GM19043 (cell line): ENCODE measurements around the gene OR51B6.
"Not testable (repeated sequence)": the region's sequence is repeated elsewhere in the genome, so short reads cannot be mapped to it uniquely, and the experiment has no call there.

ENCODE experiments used
- ATAC-seq: cut with Tn5 transposase; IDR thresholded peaks from one replicate; pipeline ENCODE4 v1.9.1; 2021; ENCODE audit warnings: low read depth; ENCODE audit not compliant: unreplicated experiment

Gene OR51B6, protein sequence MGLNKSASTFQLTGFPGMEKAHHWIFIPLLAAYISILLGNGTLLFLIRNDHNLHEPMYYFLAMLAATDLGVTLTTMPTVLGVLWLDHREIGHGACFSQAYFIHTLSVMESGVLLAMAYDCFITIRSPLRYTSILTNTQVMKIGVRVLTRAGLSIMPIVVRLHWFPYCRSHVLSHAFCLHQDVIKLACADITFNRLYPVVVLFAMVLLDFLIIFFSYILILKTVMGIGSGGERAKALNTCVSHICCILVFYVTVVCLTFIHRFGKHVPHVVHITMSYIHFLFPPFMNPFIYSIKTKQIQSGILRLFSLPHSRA

DNA sequence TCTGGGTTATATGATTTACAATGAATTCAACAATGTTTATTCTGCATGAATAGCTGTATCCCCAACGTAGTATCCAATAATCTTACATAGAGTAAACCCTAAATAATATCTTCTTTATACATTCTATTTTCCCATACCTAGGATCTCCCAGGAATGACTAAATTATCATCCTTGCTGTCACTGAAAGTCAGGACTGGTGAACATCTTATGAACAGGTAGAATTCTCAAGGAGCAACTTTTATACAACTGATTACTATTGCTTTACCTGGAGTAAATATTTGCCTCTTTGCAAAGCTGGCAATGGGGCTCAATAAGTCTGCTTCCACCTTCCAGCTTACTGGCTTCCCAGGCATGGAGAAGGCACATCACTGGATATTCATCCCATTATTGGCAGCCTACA is at the start of gene OR51B6:
Gene OR51B6 (plus strand): TSS at position 301 of the 400 bp plus-strand sequence. CDS start 0 bp downstream, at position 301.
- no peak for ATAC-seq

DNA sequence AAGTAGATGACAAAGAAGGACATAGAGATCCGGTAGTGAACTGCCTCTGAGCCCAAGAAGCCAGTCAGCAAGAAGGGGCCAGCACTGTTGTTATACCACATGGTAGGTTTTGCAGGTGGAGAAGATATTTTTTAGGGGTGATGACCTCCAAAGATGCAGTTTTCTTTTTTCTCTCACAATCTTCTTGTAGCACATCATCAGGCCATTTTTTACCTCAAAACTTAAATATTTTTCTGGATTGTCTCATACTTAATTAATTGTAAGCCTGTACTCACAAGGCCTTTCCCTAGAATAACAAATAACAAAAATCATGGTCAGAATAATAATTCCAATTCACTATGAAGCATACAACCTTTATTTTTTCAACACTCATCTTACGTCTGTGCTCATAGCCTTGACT is 49.5 kb upstream of the OR51B6 start, which contains the start of gene OR51B4:
Gene OR51B4 (minus strand): TSS at position 101 of the 400 bp plus-strand sequence. CDS start 0 bp downstream, at position 101.
- no peak for ATAC-seq

DNA sequence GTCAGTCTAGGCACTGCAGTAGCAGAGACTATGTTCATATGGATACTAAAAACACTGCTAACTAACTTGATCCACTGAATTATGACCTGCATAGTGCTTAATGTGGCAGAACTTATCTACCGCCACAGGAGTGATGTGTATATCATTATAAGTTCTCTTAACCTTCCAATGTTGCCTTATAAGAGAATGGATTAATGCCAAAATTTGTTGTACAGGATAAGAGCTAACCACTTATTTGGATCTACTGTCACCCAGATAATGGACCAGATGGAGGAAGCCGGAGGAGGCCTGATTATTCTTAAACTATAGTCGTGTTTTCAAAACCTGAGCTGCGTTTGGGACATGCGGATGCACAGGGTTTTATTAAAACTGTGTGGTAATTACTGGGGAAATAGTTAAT is 47.7 kb upstream of the OR51B6 start:
- ATAC-seq = no peak

DNA sequence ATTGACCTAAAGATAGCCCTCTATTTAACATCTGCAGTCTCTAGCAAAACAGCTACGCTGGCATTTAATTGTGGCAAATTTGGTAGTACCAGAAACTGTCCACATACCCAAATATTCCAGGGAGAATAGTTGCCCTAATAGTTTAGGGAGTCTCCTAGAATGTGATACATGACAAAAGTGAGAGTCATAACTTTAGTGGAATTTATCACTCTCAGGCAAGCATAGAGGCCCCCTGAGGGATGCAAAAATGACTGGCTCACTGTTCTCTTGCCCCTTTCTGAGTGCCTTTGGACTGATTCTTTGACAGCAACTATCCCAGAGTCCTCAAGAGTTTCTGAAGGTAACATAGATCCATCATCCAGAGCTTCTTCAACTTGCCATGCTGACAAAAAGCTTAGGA is 47.3 kb upstream of the OR51B6 start:
- no peak for ATAC-seq

DNA sequence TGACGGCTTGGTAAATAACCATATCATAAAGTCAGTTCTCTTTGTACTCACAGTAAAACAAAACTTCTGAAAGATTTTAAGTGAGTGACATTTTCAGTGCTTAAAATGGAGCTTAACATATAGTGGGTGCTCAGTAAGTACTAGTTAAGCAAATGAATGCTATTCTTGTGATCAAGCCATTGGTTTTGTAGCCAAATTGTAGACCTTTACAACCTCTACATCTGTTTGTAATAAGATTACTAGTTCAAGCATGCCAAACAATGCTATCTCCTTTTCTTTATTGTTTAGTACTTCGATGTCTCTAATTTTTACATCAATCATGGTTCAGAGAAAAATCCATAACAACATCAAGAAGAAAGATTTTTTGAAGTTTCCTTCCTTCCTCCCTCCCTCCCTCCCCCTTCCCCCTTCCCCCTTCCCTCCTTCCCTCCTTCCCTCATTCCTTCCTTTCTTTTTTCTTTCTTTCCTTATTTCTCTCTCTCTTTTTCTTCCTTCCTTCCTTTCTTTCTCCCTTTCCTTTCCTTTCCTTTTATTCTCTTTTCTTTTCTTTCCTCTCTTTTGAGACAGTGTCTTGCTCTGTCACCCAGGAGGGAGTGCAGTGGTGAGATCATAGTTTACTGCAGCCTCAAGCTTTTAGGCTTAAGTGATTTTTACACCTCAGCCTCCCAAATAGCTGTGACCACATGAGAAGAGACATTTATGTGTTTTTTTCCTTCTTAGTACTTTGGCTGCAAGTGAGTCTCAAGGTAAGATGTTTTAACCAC is 43.9 kb upstream of the OR51B6 start:
- ATAC-seq = no peak

DNA sequence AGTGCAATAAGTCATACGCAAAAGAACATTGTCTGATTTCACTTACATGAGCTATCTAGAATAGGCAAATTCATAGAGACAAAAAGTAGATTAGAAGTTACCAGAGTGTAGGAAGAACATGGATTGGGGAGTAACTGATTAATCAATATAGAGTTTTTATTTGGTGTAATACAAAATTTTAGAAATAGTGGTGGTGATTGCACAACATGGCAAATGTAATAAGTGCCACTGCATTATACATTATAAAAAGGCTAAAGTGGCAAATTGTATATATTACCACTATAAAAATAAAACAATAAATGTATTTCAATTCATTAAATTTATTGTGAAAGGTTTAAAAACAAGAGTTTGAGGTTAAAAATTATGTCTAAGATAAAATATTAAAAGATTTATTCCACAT is 40.9 kb upstream of the OR51B6 start:
- no peak for ATAC-seq

DNA sequence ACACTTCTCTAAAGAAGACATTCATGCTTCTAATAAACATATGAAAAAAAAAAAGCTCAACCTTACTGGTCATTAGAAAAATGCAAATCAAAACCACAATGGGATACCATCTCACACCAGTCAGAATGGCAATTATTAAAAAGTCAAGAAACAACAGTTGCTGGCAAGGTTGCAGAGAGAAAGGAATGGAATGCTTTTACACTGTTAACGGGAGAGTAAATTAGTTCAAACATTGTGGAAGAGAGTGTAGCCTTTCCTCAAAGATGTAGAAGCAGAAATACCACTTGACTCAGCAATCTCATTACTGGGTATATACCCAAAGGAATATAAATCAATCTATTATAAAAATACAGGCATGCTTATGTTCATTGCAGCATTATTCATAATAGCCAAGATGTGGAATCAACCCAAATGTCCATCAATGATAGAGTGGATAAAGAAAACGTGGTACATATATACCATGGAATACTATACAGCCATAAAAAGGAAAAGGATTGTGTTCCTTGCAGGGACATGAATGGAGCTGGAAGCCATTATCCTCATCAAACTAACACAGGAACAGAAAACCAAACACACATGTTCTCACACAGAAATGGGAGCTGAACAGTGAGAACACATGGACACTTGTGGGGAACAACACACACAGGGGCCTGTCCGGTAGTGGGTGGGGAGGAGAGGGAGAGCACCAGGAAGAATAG is 37.8 kb upstream of the OR51B6 start:
- ATAC-seq = not testable (repeated sequence)

DNA sequence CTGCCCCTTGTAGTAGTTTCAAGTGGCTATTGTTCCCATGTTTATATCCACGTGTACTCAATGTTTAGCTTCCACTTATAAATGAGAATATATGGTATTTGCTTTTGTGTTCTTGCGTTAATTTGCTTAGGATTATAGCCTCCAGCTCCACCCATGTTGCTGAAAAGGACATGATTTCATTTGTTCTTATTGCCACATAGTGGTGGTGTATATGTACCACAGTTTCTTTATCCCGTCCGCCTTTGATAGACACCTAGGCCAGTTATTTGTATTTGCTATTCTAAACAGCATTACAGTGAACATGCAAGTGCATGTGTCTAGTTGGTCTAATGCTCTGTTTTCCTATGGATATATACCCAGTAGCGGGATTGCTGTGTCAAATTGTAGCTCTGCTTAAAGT is 34.0 kb upstream of the OR51B6 start:
- no peak for ATAC-seq

DNA sequence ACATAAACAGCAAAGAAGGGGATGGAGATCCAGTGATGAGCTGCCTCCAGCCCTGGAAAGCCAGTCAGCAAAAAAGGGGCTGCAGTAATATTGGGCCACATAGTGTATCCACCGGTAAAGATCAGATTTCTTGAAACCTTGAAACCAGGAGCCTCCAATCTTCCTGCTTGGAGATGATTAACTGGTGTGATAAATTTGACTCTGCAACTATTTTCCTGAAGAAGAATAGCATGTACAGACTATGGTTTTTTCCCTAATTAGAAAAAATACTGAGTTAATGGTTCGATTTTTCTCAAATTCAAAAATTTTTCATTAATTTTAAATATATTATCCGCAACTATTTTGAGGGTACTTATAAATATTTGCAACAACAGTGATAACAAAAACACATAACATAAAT is 27.1 kb upstream of the OR51B6 start, which contains the start of gene OR51B2:
Gene OR51B2 (minus strand): TSS at position 101 of the 400 bp plus-strand sequence. CDS start 0 bp downstream, at position 101.
- ATAC-seq = no peak

DNA sequence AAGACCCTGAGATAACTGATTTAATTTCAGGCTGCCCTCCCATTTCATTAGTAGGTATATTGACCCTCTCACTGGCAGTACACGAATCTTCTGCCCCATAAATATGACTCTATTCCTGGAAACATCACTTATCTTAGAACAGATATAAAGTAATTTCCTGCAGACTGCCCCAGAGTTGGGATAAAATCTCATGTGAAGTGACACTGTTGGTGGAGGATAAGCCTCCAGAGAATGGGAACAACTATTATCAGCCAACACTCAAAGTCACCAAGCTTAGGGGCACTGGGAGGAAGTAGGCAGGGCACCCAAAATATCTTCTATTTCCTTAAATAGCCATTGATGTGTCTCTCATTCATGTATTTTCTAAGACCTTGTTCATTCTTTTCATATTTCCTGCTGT is 16.1 kb upstream of the OR51B6 start:
- no peak for ATAC-seq

DNA sequence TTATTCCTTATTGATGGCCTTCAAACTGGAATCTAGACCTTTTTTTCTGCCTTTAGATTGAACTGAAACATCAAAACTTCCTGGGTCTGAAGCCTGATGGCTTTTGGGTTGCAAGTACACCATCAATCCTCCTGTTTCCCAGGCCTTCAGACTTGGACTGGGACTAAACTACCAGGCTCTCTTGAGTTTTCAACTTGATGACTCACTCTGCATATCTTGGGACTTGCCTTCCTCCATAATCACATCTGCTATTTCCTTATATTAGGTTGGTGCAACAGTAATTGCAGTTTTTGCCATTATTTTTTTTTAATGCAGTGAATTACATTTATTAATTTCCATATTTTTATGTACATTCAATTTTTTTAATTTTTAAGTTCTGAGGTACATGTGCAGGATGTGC is 15.0 kb upstream of the OR51B6 start:
- ATAC-seq = no peak

DNA sequence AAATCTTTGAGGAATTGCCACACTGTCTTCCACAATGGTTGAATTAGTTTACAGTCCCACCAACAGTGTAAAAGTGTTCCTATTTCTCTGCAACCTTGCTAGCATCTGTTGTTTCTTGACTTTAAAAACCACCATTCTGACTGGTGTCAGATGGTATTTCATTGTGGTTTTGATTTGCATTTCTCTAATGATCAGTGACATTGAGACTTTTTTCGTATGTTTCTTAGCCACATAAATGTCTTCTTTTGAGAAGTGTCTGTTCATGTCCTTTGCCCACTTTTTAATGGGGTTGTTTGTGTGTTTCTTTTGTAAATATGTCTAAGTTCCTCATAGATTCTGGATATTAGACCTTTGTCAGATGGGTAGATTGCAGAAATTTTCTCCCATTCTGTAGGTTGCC is 14.1 kb upstream of the OR51B6 start:
- ATAC-seq = not testable (repeated sequence)

DNA sequence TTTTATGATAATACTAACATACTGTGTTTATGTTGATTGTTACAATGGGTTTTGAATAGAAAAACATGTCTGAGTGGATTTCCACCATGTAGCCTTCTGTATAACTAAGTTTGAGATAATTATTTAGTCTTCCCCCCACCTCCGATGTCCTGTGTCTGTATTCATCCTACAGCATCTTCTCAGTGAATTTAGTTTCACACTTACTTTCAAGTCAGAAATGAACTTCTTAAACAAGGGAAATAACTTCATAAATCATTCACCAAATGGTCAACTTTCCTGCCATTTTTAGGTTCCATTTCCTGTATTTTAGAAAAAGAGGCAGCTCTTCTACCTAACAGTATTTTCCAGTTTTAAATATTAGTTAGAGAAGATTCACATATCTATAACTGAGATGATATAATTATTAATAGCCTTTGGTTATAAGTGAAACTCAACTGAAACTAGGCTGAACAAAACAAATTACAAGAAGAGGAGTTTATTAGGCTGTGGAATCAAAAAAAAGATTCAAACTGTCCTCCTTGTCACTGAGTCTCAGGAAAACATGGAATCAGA is 11.5 kb upstream of the OR51B6 start:
- ATAC-seq = peak; percentile 73

DNA sequence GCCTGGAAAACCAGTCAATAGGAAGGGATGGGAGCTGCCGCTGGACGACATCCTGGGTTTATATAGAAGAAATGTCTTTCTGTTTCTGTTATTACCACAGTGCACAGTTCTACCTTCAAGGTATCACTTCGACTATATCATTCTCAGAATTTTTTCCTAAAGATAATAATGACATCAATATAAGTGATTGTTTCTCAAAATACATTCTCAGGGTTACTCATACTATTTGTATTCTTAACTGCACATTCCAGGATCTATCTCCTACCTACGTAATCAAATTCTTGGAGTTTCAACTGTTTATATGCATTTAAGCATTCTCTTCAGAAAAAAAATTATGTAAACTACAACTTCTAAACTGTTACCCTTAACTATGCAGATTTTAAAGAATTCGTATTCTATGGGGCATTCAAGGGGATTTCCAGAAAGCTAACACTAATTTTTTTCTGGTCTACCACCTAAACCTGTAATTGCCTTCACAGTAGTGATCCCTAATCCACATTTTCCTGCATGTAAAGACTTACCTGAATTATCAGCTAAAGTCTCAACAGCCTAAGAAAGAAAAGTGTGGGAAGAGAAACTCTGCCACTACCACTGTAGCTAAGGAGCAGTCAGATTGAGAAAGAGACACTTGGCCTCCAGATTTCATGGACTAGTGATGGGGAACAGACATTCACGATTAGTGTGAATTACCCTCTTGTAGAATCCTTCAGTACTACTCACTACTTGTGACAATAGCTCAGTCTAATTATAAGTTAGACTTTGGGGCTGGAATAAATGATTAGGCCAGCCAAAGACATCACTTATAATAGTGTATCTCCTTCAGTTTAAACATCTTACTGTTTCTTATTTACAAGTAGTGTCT is 7.6 kb upstream of the OR51B6 start, which contains the start of gene OR51B5:
Gene OR51B5 (minus strand): TSS at position 51 of the 862 bp plus-strand sequence. CDS start 0 bp downstream, at position 51.
- ATAC-seq = no peak

DNA sequence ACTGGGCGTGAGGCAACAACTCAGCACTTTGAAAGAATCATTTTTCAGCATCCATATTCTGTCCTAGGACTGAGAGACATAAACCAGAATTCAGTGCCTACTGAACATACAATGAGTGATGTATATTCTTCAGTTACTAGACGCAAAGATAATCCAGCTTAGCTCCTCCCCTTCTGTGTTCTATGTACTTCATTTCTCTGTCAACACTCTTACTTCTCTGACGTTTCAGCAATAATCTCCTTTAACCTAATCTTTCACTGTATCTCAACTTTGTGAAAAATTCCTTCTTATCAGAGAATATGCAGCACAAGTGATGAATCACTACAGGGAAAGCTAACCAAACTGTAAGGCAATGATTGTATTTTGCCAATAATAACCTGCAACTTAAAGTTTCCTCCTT is 5.5 kb upstream of the OR51B6 start:
- no peak for ATAC-seq

DNA sequence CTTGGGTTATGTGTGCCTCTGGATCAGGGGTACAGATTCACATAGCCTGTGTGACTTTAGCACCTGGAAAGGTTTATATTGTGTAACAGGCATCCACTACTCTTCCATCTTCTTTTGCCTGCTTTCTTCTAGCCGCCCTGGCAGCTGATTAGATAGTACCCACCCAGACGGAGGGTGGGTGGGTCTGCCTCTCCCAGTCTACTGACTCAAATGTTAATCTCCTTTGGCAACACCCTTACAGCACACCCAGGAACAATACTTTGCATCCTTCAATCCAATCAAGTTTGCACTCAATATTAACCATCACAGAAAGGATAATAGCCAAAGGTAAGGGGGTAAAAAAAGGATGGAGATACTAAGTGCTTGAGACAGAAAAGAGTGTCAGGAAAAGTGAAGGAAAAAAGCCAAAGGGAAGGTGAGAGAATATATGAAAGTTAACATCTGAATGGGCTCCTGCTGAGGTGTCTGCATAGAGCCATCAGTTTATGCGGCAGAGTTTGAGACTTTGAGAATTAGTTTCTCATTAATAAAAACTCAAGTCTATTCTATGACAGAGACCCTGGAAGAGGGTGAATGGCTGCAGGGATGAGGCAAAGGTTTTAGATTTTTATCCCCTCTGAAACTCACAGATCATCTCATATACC is 2.6 kb upstream of the OR51B6 start:
- ATAC-seq = no peak

DNA sequence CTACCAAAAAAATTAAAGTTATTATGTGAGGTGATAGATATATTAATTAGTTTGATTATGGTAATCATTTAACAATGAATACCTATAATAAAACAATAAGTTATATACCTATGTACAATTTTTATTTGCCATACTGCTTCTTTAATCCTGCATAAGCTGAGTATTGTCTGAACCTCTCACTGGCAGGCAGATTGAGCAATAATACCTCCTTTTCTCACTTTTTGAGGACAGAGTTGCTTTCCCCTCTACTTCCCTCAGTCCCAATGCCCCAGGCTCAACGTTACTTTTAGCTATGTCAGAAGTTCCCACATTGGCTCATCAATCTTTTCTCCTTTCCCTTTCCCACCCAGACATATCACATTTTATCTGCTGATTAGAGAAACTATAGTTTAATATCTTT is 1.8 kb upstream of the OR51B6 start:
- ATAC-seq = no peak

DNA sequence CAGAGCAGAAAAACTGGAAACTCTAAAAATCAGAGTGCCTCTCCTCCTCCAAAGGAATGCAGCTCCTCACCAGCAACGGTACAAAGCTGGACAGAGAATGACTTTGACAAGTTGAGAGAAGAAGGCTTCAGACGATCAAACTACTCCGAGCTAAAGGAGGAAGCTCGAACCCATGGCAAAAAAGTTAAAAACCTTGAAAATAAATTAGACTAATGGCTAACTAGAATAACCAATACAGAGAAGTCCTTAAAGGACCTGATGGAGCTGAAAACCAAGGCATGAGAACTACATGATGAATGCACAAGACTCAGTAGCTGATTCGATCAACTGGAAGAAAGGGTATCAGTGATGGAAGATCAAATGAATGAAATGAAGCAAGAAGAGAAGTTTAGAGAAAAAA is 4.7 kb downstream of the OR51B6 start:
- ATAC-seq = not testable (repeated sequence)

DNA sequence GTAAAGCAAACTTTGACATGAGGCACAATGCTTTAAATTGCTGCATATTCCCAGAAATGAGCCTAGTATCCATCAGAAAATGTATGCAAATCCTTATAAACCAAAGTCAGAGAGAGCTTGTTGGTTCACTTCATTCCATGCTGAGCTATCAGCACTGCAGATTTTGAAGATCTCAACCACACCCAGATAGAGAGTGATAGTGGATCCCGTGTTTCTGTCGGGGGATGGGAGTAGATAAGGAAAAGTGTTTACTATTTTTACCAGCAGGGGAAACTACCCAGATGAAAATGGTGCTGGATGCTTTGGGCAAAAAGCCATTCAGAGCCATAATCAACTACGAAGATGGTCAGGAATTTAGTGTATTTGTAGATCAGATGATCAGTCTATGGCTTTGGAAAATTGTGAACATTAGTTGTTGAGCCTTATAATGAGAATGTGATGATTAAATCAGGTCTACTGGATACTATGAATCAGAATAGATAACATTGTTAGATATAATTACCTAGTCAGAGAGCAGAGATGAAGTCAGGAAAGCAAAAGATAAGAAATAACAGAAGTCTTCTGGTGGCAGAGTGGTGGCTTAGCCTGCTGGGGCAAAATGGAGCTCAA is 10.8 kb downstream of the OR51B6 start:
- ATAC-seq = no peak
